ENCODE data around the gene SNRPN.
"Not testable (repeated sequence)": the region's sequence is repeated elsewhere in the genome, so short reads cannot be mapped to it uniquely, and the experiment has no call there.

DNA sequence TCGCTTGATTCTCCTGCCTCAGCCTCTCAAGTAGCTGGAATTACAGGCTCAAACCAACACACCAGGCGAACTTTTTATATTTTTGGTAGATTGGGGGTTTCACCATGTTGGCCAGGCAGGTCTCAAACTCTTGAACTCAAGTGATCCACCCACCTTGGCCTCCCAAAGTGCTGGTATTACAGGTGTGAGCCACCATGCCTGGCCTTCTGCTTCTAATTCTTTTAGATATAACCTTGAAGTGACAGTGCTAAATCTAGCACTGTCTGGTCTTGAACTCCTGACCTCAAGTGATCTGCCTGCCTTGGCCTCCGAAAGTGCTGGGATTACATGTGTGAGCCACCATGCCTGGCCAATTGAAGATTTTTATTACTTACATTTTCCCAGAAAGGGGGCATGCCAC, 16.6 kb upstream of the SNRPN start:
- TF ChIP-seq CTCF (IDR thresholded peaks at IDR 0.05; ENCODE audit: low read depth, low read length); EZH2phosphoT487 (IDR thresholded peaks at IDR 0.05; ENCODE audit: low read depth): not testable (repeated sequence)

All from OCI-LY3 (cell line).